HepG2 (cell line): ENCODE data around the gene CD300A. TPM values are rescaled to one million over a fixed set of nuclear protein-coding genes. Genes with fewer than 3 reads are reported as not detected.

Source experiments
- ATAC-seq: fragments of 200-7000 bp; cut with Tn5 transposase; 3 replicates; pipeline ENCODE4 v1.9.1; 2020; ENCODE audit warnings: mild to moderate bottlenecking, moderate library complexity
- BruUV-seq: library from RNA; stranded (reverse); fragments of 400-500 nt; replicated peaks from 2 replicates; lab custom pipeline; 2021; lab: Mats Ljungman, UMichigan
- CTCF ChIA-PET: fragments of 300-600 bp; formaldehyde crosslinking; extraction: SDS; loops from one replicate; lab custom pipeline; 2021; ENCODE audit warnings: low total read pairs, inconsistent platforms, low intra/inter-chr PET ratio; lab: Yijun Ruan, JAX
- POLR2A ChIA-PET: fragments of 350-600 bp; sonication (Branson Sonifier 250); formaldehyde crosslinking; loops from one replicate; lab custom pipeline; 2020; ENCODE audit warnings: antibody characterized with exemption, inconsistent platforms; lab: Yijun Ruan, JAX
- DNase-seq: peaks from one replicate; pipeline ENCODE4 v3.0.0-alpha.2; 2015; ENCODE audit warnings: low spot score
- FAIRE-seq: peaks from 3 replicates; lab custom pipeline; 2011; peaks lifted over from hg19 to GRCh38; lab: Jason Lieb, UNC
- H2AFZ ChIP-seq: one replicate; pipeline ENCODE4 v1.6.1; 2011; ENCODE audit warnings: low read length, inconsistent platforms
- H3K27ac ChIP-seq: fragments of 300-600 bp; 3 replicates; pipeline ENCODE4 v1.8.0; 2011; ENCODE audit warnings: mixed run types, mild to moderate bottlenecking, mixed read lengths, low read length, inconsistent platforms; ENCODE audit not compliant: insufficient read depth; ENCODE audit errors: extremely low read length
- H3K27me3 ChIP-seq, 2 experiments: fragments of 200-600 bp in 1 of 2; 2 replicates in 1 of 2; 3 replicates in 1 of 2; pipeline versions ENCODE4 v1.6.0 to v1.8.0; 2011; ENCODE audit warnings: low read length in 2 of 2, mild to moderate bottlenecking in 2 of 2, moderate library complexity in 2 of 2, inconsistent platforms in 1 of 2; ENCODE audit not compliant: insufficient read depth in 2 of 2, control insufficient read depth in 1 of 2
- H3K36me3 ChIP-seq, 2 experiments: fragments of 200-600 bp in 1 of 2; replicated peaks in 1 of 2; 2 replicates in 1 of 2; 3 replicates in 1 of 2; pipeline versions ENCODE4 v1.5.1 to v1.8.0; 2011; ENCODE audit warnings: low read length in 2 of 2, inconsistent platforms in 1 of 2; ENCODE audit not compliant: insufficient read depth in 2 of 2, control insufficient read depth in 1 of 2
- H3K4me1 ChIP-seq: 2 replicates; pipeline ENCODE4 v1.5.1; 2012; ENCODE audit warnings: low read length, inconsistent platforms; ENCODE audit not compliant: insufficient read depth
- H3K4me2 ChIP-seq: 2 replicates; pipeline ENCODE4 v1.6.0; 2011; ENCODE audit warnings: low read depth, low read length, inconsistent platforms
- H3K4me3 ChIP-seq, 3 experiments: fragments of 200-600 bp in 1 of 3; sonication (generic), shearing (Covaris generic) in 1 of 3; replicated peaks in 1 of 3; 2 replicates each; pipeline ENCODE4 v1.5.1; 2011 to 2016; ENCODE audit warnings: low read length in 3 of 3, inconsistent platforms in 2 of 3, low read depth in 2 of 3, mild to moderate bottlenecking in 2 of 3, control low read depth in 1 of 3, mixed read lengths in 1 of 3; ENCODE audit not compliant: insufficient read depth in 1 of 3
- H3K79me2 ChIP-seq: one replicate; pipeline ENCODE4 v1.6.1; 2011; ENCODE audit warnings: low read length, inconsistent platforms; ENCODE audit not compliant: insufficient read depth
- H3K9ac ChIP-seq: 2 replicates; pipeline ENCODE4 v1.6.0; 2011; ENCODE audit warnings: mild to moderate bottlenecking, low read depth, low read length, inconsistent platforms; ENCODE audit not compliant: insufficient read depth
- H3K9me3 ChIP-seq: 2 replicates; pipeline ENCODE4 v1.5.1; 2012; ENCODE audit warnings: mild to moderate bottlenecking, low read length
- H4K20me1 ChIP-seq: 2 replicates; pipeline ENCODE4 v1.6.0; 2011; ENCODE audit warnings: inconsistent platforms, mild to moderate bottlenecking, low read length, moderate library complexity; ENCODE audit not compliant: insufficient read depth
- BHLHE40 ChIP-seq: IDR thresholded peaks from 2 replicates; pipeline ENCODE4 v1.6.1; 2011; ENCODE audit warnings: low read length, improper control_type of control experiment
- KDM6A ChIP-seq: IDR thresholded peaks from 2 replicates; pipeline ENCODE4 v1.6.1; 2016; ENCODE audit warnings: low read depth
- MATR3 ChIP-seq: sonication (generic); formaldehyde crosslinking; IDR thresholded peaks from 2 replicates; pipeline ENCODE4 v1.4.0; 2020; ENCODE audit warnings: missing genetic modification reagents
- MTA1 ChIP-seq: sonication (generic); formaldehyde crosslinking; IDR thresholded peaks from 2 replicates; pipeline ENCODE4 v1.4.0; 2020; ENCODE audit warnings: missing genetic modification reagents, mild to moderate bottlenecking, borderline replicate concordance
- SIX1 ChIP-seq: sonication (generic); formaldehyde crosslinking; IDR thresholded peaks from 2 replicates; pipeline ENCODE4 v1.4.0; 2020; ENCODE audit warnings: missing genetic modification reagents, borderline replicate concordance
- SOX6 ChIP-seq, 2 experiments: fragments of 450-650 bp in 1 of 2; sonication (generic) in 1 of 2; formaldehyde crosslinking in 1 of 2; IDR thresholded peaks; 2 replicates each; pipeline versions ENCODE4 v1.4.0 to v1.6.1; 2017 to 2020; ENCODE audit warnings: antibody characterized with exemption in 1 of 2, mild to moderate bottlenecking in 1 of 2, missing genetic modification reagents in 1 of 2
- ZNF430 ChIP-seq: sonication (generic); formaldehyde crosslinking; IDR thresholded peaks from 2 replicates; pipeline ENCODE4 v1.9.0; 2021; ENCODE audit warnings: mild to moderate bottlenecking, missing genetic modification reagents
- ZNF660 ChIP-seq: sonication (generic); formaldehyde crosslinking; IDR thresholded peaks from 2 replicates; pipeline ENCODE4 v1.5.1; 2020; ENCODE audit warnings: mild to moderate bottlenecking, low read depth, missing genetic modification reagents, borderline replicate concordance
- ZNF672 ChIP-seq: sonication (generic); formaldehyde crosslinking; IDR thresholded peaks from 2 replicates; pipeline ENCODE4 v1.8.1; 2022; ENCODE audit warnings: missing genetic modification reagents
- WGBS: methylation state at CpG from one replicate; pipeline ENCODE4 v1.1.6; 2017; ENCODE audit warnings: low lambda C conversion rate; 5-methylcytosine and 5-hydroxymethylcytosine counted together
- in situ Hi-C: cut with HindIII; loops from 2 replicates; pipeline ENCODE4 v1.10.0; 2017; ENCODE audit warnings: low pct_unique_long_range_greater_than_20kb; ENCODE audit not compliant: extremely low pct_ligation_motif_present
- intact Hi-C: fragments of 100-400 bp; cut with micrococcal nuclease; formaldehyde crosslinking; loops from one replicate; pipeline ENCODE4 v1.10.0; 2022; ENCODE audit not compliant: unreplicated experiment
- polyA plus RNA-seq, 8 experiments: library from polyadenylated mRNA; depleted of rRNA in 3 of 8; stranded (reverse) in 7 of 8; unstranded in 1 of 8; fragments of >200 nt; fragmentation: Illumina TruSeq in 4 of 8; extraction: Trizol in 4 of 8; gene quantifications; 2 replicates each; pipeline versions ENCODE4 v1.2.1 to v1.2.3, GENCODE V29; 2011 to 2016; ENCODE audit warnings: low read depth in 4 of 8, missing spikeins in 1 of 8, mixed read lengths in 1 of 8; ENCODE audit not compliant: insufficient read depth in 1 of 8
- total RNA-seq, 5 experiments: library from RNA; depleted of rRNA; stranded (reverse); fragments of >200 nt; fragmentation: Illumina TruSeq; extraction: Trizol; gene quantifications; 2 replicates each; pipeline ENCODE4 v1.2.3, GENCODE V29; 2016; ENCODE audit warnings: low read depth in 1 of 5
- TF ChIP-seq, protein P1 (sequence below): sonication (generic); formaldehyde crosslinking; IDR thresholded peaks from 2 replicates; pipeline ENCODE4 v1.4.0; 2020; ENCODE audit warnings: low read depth, mild to moderate bottlenecking, missing genetic modification reagents
- TF ChIP-seq, protein P2 (sequence below): sonication (generic); formaldehyde crosslinking; IDR thresholded peaks from 2 replicates; pipeline ENCODE4 v1.4.0; 2020; ENCODE audit warnings: mild to moderate bottlenecking, low read depth, missing genetic modification reagents
- TF ChIP-seq, protein P3 (sequence below): IDR thresholded peaks from 2 replicates; pipeline ENCODE4 v1.6.1; 2016; ENCODE audit warnings: mild to moderate bottlenecking

CD300A gene
- total and polyA plus RNA-seq, 2 of the 13 experiments (the other 11 are each of a cell fraction or from before 2014, with no cell fraction given), result not detected

DNA sequence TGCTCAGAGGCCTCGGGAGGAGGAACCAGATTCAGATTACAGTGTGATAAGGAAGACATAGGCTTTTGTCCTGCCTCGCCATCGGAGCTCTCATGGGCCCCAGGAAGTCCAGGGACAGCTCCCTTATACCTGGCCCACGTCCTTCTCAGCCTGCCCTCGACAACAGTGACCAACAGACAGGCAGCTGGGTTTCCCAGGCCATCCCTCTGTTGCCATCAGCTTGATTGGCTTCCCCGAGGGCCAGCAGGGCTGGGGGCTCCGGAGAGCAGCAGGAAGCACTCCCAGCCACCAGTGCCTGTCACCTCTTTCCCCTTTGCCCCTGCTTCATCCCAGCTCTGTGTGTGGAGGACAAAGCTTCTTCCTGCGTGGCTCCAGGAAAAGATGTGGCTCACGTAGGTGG, 17.6 kb downstream of the CD300A start:
- no peak for FAIRE-seq
- no peaks in the 10 kb centered on the region for H3K9me3 ChIP-seq
- ATAC-seq, result no peak
- CTCF ChIA-PET, result no interaction called here
- 26% methylated on average over 8 of the region's 9 CpGs for WGBS
- no peak overlapping the region for H2AFZ ChIP-seq
- TF ChIP-seq KDM6A (no peak), ZNF672 (CRISPR knock-in tag) (no peak), SIX1 (CRISPR knock-in tag) (no peak)
- no peak overlapping the region for H3K4me2 ChIP-seq
- POLR2A ChIA-PET, result no interaction called here
- no peaks in the 10 kb centered on the region for H3K36me3 ChIP-seq
- no peaks in the 10 kb centered on the region for H3K4me1 ChIP-seq
- no peak overlapping the region for H3K27ac ChIP-seq
- no peak overlapping the region for H3K9ac ChIP-seq
- in situ Hi-C loops (no loop called here), intact Hi-C loops (no loop called here)
- peaks cover 9 to 47% of the 10 kb centered on the region in 2 experiments; a peak in 4 of 5 replicates for H3K27me3 ChIP-seq
- H3K4me3 ChIP-seq, result no peak overlapping the region
- no TSS peak for BruUV-seq
- no peaks in the 10 kb centered on the region for H3K79me2 ChIP-seq
- no peak for DNase-seq
- H4K20me1 ChIP-seq, result no peaks in the 10 kb centered on the region

DNA sequence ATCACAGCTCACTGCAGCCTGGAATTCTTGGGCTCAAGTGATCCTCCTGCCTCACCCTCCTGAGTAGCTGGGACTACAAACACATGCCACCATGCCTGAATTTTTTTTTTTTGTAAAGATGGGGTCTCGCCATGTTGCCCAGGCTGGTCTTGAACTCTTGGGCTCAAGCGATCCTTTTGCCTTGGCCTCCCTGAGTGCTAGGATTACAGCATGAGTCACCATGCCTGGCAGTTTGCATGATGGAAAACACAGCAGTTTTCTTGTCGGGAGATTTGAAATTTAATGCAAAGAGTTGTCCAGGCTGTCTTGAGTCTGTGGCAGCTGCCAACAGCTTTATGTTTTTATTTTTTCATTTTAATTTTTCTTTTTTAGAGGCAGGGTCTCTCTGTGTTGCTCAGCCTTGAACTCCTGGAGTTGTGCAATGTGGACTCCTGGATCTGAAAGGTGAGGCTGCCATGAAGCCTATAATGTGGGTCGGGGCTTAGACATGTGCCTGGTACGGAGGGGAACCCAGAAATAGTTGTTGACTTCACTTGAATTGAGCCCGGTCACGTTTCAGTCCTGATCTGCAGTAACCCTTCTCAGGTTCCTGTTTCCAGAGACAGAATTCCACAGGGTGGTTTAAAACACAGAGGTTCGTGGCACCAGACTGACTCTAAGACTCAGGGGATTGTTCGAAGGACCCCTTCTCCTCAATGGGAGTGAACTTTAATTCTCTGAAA, 18.7 kb downstream of the CD300A start:
- no TSS peak for BruUV-seq
- no peak overlapping the region for H3K4me3 ChIP-seq
- no peaks in the 10 kb centered on the region for H3K36me3 ChIP-seq
- H3K9me3 ChIP-seq, result no peaks in the 10 kb centered on the region
- FAIRE-seq (no peak), ATAC-seq (no peak), DNase-seq (no peak)
- no peaks in the 10 kb centered on the region for H4K20me1 ChIP-seq
- intact Hi-C loops, result no loop called here
- no peak overlapping the region for H3K9ac ChIP-seq
- H3K79me2 ChIP-seq, result no peaks in the 10 kb centered on the region
- in situ Hi-C loops, result no loop called here
- no peak overlapping the region for H3K27ac ChIP-seq
- ChIA-PET CTCF (no interaction called here), POLR2A (no interaction called here)
- H3K4me2 ChIP-seq, result no peak overlapping the region
- WGBS, result 12% methylated on average over 9 of the region's 9 CpGs
- H3K4me1 ChIP-seq, result no peaks in the 10 kb centered on the region
- no peak overlapping the region for H2AFZ ChIP-seq
- H3K27me3 ChIP-seq, result peaks cover 9 to 39% of the 10 kb centered on the region in 2 experiments; a peak in 4 of 5 replicates
- TF ChIP-seq SOX6 (IDR thresholded peaks at IDR 0.05) (no peak), SOX6 (CRISPR knock-in tag; IDR thresholded peaks at IDR 0.05) (no peak), BHLHE40 (no peak), ZNF430 (no peak), ZNF660 (CRISPR knock-in tag) (no peak), MATR3 (CRISPR knock-in tag) (no peak), MTA1 (no peak)
- TF ChIP-seq, protein P1, sequence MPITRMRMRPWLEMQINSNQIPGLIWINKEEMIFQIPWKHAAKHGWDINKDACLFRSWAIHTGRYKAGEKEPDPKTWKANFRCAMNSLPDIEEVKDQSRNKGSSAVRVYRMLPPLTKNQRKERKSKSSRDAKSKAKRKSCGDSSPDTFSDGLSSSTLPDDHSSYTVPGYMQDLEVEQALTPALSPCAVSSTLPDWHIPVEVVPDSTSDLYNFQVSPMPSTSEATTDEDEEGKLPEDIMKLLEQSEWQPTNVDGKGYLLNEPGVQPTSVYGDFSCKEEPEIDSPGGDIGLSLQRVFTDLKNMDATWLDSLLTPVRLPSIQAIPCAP, result no peak
- TF ChIP-seq, protein P2, sequence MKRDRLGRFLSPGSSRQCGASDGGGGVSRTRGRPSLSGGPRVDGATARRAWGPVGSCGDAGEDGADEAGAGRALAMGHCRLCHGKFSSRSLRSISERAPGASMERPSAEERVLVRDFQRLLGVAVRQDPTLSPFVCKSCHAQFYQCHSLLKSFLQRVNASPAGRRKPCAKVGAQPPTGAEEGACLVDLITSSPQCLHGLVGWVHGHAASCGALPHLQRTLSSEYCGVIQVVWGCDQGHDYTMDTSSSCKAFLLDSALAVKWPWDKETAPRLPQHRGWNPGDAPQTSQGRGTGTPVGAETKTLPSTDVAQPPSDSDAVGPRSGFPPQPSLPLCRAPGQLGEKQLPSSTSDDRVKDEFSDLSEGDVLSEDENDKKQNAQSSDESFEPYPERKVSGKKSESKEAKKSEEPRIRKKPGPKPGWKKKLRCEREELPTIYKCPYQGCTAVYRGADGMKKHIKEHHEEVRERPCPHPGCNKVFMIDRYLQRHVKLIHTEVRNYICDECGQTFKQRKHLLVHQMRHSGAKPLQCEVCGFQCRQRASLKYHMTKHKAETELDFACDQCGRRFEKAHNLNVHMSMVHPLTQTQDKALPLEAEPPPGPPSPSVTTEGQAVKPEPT (CRISPR knock-in tag), result no peak
- TF ChIP-seq, protein P3, sequence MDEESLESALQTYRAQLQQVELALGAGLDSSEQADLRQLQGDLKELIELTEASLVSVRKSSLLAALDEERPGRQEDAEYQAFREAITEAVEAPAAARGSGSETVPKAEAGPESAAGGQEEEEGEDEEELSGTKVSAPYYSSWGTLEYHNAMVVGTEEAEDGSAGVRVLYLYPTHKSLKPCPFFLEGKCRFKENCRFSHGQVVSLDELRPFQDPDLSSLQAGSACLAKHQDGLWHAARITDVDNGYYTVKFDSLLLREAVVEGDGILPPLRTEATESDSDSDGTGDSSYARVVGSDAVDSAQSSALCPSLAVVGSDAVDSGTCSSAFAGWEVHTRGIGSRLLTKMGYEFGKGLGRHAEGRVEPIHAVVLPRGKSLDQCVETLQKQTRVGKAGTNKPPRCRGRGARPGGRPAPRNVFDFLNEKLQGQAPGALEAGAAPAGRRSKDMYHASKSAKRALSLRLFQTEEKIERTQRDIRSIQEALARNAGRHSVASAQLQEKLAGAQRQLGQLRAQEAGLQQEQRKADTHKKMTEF (CRISPR knock-in tag), result no peak
